ENCODE results near the gene LOXL3.

The LOXL3 gene

GRCh38 chr2:74573747-74574562 lies 20.2 kb upstream of the LOXL3 start:
- Histone ChIP-seq H3K27ac (peak overlapping the region; percentile 83), H3K36me3 (no peaks in the 10 kb centered on the region), H3K9me3 (no peaks in the 10 kb centered on the region), H3K4me1 (ENCODE audit: control insufficient read depth in 1 of 2, insufficient read depth in 1 of 2, low read depth in 1 of 2, low read length in 1 of 2) (peaks cover 64 to 67% of the 10 kb centered on the region in 2 experiments), H3K4me3 (ENCODE audit: low read depth in 1 of 2, low read length in 1 of 2) (peak overlapping the region; percentile 43 to 49), H3K27me3 (no peaks in the 10 kb centered on the region)
- no peak for TF ChIP-seq CTCF (IDR thresholded peaks at IDR 0.05)

- Histone ChIP-seq H3K4me3 (ENCODE audit: low read depth in 1 of 2, low read length in 1 of 2) (no peak overlapping the region), H3K36me3 (no peaks in the 10 kb centered on the region), H3K27me3 (no peaks in the 10 kb centered on the region), H3K9me3 (no peaks in the 10 kb centered on the region), H3K27ac (peak overlapping the region; percentile 83), H3K4me1 (ENCODE audit: control insufficient read depth in 1 of 2, insufficient read depth in 1 of 2, low read depth in 1 of 2, low read length in 1 of 2) (peaks cover 48 to 51% of the 10 kb centered on the region in 2 experiments)
- no peak for TF ChIP-seq CTCF (IDR thresholded peaks at IDR 0.05)
These were observed 18.6 kb upstream of the LOXL3 start for GRCh38 chr2:74572178-74572925.

GRCh38 chr2:74571058-74571457 lies 17.3 kb upstream of the LOXL3 start:
- Histone ChIP-seq H3K27me3 (no peaks in the 10 kb centered on the region), H3K27ac (peak overlapping the region; percentile 58), H3K9me3 (no peaks in the 10 kb centered on the region), H3K4me1 (ENCODE audit: control insufficient read depth in 1 of 2, insufficient read depth in 1 of 2, low read depth in 1 of 2, low read length in 1 of 2) (peaks cover 35 to 38% of the 10 kb centered on the region in 2 experiments), H3K36me3 (no peaks in the 10 kb centered on the region), H3K4me3 (ENCODE audit: low read depth in 1 of 2, low read length in 1 of 2) (no peak overlapping the region)
- TF ChIP-seq CTCF (IDR thresholded peaks at IDR 0.05): no peak

GRCh38 chr2:74569686-74570085 lies 15.9 kb upstream of the LOXL3 start:
- H3K27ac ChIP-seq: no peak overlapping the region
- no peaks in the 10 kb centered on the region for H3K27me3 ChIP-seq
- no peaks in the 10 kb centered on the region for H3K9me3 ChIP-seq
- H3K36me3 ChIP-seq: no peaks in the 10 kb centered on the region
- no peak overlapping the region for H3K4me3 ChIP-seq (ENCODE audit: low read depth in 1 of 2, low read length in 1 of 2)
- H3K4me1 ChIP-seq (ENCODE audit: control insufficient read depth in 1 of 2, insufficient read depth in 1 of 2, low read depth in 1 of 2, low read length in 1 of 2): peaks cover 21 to 24% of the 10 kb centered on the region in 2 experiments
- no peak for TF ChIP-seq CTCF (IDR thresholded peaks at IDR 0.05)

- no peak for TF ChIP-seq CTCF (IDR thresholded peaks at IDR 0.05)
- no peaks in the 10 kb centered on the region for H3K36me3 ChIP-seq
- no peak overlapping the region for H3K27ac ChIP-seq
- no peaks in the 10 kb centered on the region for H3K27me3 ChIP-seq
- H3K4me1 ChIP-seq (ENCODE audit: control insufficient read depth in 1 of 2, insufficient read depth in 1 of 2, low read depth in 1 of 2, low read length in 1 of 2): peaks cover 6 to 9% of the 10 kb centered on the region in 2 experiments
- H3K9me3 ChIP-seq: no peaks in the 10 kb centered on the region
- no peak overlapping the region for H3K4me3 ChIP-seq (ENCODE audit: low read depth in 1 of 2, low read length in 1 of 2)
These were observed 14.1 kb upstream of the LOXL3 start for GRCh38 chr2:74567881-74568280.
